GM21526 (cell line): Measurements from ENCODE around the gene MICU1.
"Not testable (repeated sequence)": the region's sequence is repeated elsewhere in the genome, so short reads cannot be mapped to it uniquely, and the experiment has no call there.

Experiments
- ATAC-seq: cut with Tn5 transposase; IDR thresholded peaks from one replicate; pipeline ENCODE4 v1.9.1; 2021; ENCODE audit warnings: moderate library complexity; ENCODE audit not compliant: unreplicated experiment, low FRiP score

MICU1 gene

DNA sequence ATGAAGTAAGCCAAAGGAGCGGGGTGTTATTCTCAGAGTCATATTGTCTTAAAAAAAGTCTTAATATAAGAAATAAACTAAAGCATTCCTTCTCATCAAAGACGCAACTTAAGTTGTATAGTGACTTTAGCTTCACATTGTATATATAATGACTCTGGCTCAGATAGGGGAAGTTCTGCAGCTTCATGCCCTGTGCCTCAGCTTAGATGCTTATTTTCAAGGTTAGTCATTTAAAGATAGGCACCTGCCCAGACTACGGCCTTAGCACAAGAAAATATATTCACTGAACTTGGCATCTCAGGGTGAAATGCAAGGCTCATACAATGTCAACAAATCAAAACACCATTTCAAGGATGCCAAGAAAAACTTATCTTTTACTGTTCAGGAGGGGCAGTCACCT lies 218.4 kb downstream of the MICU1 start:
- ATAC-seq, result no peak

DNA sequence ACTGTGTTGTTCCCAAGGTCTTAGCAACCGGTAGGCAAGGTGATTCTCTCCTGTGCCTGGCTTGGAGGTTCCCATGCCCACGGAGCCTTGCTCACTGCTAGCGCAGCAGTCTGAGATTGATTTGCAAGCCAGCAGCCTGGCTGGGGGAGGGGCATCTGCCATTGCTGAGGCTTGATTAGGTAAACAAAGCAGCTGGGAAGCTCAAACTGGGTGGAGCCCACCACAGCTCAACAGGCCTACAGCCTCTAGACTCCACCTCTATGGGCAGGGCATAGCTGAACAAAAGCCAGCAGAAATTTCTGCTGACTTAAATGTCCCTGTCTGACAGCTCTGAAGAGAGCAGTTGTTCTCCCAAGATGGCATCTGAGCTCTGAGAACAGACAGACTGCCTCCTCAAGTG lies 230.3 kb downstream of the MICU1 start:
- not testable (repeated sequence) for ATAC-seq

DNA sequence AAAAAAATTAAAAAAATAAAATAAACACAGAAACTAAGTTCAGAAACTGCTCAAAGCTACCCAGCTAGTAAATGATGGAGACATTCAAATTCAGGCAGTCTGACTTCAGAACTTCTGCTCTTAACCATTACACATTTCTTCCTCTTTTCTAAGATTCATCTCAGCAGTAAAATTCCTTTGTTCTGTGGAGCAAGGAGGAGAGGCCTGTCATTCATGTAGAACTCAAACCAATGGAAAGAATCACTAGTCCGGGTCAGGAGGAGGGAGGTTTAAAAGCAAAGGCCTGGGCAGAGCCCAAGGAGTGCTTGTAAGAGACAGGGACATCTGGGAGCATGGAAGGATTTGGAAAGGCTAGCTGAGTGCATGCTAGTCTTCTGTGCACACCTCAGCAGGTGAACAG lies 233.3 kb downstream of the MICU1 start:
- ATAC-seq, result no peak

DNA sequence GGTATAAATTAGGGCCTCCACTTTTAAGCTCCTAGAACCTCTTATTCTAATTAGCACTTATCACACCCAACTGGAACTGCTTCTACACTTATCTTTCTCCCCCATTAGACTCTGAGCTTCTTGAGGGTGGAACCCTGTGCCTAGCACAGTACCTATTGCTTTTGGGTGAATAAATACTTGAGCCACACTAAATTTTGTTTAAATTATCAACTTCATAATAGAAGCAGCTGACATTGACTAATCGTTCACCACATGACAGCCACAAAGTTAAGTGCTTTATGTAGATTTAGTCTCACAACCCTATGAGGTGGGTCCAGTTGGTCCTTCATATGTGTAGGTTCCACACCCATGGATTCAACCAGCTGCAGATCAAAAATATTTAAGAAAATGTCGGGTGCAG lies 235.1 kb downstream of the MICU1 start:
- ATAC-seq, result no peak

DNA sequence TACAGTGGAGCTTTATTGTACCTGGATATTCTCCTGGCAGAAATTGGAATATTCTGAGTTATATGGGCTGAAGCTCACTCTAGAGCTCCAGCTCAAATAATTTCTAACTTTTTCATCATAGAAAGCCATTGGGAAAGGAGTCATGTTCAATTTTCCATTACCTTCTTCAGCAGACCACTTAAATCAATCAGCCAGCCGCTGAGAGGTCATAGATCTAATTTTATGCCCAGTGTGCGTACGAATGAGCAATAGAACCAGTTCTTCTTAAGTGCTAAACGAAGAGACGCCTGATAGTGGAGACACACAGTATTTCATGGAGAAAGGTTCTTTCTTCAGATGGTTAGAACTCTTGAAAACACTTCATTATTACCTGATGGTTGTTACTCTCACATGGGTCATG lies 236.2 kb downstream of the MICU1 start:
- no peak for ATAC-seq

DNA sequence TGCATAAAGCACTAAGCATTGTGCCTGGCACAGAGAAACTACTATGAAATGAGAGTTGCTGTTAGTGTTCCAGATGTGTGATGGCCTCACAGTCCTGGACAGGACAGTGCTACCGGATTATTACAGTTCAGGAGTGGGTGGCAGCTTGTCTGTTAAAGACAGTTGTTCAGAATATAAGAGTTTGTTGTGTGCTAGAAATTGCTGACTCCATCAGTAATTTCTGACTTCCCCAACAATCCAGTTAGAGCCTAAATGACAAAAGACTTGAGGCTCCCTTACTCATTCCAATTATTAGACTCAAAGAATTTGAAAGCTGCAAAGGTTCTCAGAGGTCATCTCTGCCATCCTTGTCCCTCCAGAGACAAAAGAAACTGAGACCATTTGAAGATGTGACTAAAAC lies 236.9 kb downstream of the MICU1 start:
- ATAC-seq, result no peak

DNA sequence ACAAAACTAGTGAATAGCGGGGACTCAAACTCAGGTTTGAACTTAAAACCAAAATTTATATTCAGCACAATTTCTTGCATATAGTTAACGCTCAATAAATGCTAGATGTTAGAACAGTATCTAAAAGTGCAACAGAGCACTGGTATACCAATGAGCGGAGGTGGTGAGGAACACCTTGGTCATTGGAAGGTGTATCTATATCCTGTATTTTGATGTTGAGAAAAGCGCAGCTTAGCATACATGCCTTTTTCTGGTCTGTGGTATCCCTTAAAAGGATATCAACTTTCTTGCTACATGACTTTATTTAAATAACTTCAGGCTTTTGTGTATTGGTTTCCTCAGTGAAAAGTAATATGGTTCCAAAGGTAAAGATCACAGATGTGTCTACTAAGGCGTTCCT lies 237.8 kb downstream of the MICU1 start:
- no peak for ATAC-seq

DNA sequence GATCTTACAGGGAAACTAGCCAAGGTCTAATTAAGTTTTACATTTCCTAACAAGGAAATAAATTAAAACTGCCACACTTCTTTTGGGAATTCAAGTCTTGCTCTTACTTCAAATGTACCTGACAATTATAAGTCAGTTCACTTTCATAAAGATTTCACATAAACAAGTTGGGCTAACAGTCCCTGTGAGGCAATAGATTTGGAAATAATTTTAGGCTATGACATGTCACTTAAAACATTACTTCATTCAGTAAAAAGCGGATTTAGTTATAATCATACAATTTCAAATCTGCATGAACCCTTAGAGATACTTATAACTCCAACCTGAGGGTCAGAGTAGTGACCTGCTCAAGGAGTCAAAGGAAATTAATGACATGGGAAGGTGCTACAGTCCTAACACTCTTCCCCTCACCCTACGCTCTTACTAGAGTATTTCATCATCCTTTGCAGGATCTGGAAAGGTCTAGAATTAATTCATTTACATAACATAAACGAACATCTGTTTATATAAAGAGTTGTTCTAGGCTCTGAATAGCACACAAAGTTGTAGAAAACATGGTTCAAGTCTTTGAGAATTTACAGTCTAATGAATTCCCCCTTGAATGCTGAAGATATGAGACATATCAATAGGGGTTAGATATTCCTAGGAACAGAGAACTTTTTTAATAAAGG lies 238.8 kb downstream of the MICU1 start:
- no peak for ATAC-seq

DNA sequence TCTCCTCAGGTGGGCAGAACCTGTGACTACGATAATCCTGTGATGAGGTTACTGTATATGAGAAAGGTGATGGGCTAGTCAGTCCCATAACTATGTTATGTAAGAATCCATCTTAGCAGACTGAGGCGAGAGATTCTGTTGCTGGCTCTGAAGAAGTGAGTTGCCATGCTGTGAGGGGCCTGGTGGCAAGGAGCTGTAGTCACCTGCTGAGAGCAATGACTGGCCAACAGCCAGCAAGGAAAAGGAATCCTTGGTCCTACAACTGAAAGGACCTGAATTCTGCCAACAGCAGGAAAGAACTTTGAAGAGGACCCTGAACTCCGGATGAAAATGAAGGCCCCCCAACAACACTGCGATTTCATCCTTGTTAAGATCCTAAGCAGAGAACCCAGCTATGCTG lies 240.2 kb downstream of the MICU1 start:
- ATAC-seq, result no peak

DNA sequence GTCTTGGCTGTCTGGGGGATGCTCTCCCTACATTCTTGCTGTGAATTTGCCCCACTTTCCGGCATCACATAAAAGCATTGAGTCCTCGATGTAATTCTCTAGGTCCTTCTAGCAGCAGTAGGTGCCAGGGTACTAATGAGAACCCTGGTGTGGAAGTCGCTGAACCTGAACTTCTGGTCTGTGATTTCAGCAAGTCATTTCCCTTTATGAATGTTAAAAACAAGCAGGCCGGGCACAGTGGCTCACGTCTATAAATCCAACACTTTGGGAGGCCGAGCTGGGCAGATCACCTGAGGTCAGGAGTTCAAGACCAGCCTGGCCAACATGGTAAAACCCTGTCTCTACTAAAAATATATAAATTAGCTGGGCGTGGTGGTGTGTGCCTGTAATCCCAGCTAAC lies 240.9 kb downstream of the MICU1 start:
- ATAC-seq, result not testable (repeated sequence)

DNA sequence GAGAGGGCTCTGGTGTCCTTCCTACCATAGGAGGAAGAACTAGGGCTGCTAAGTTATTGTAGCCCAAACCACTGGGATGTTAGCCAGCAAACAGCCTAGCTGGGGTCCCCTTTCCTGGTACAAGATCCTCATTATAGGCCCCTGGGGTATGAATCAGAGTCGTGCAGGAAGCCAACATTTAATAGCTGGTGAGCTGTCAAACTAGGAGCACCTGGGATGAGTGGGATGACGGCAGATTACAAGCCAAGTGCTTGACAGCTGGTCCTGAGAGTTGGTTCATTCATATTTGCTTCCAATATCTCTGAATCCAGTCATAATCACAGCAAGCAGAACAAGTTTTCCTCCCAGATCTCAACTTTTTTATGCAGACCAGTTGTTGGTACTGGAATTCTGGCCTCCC lies 246.1 kb downstream of the MICU1 start:
- ATAC-seq, result no peak

DNA sequence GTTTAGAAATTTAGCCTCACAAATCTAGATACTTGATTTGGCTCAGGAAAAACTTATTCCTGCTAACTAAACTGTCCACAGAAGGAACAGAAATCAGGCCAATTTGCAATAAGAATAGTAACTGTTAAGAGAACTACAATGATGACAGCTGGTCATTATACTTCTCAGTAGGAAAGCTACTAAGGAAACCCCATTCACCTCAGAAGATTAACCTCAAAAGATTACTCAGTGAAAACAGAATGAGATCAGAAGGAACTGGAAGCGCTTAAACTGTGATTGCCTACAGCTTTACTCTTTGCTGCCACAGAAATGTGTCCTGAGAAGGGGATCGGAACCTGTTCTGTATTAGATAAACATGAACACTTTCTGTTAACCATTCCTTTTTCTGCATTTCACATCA lies 246.8 kb downstream of the MICU1 start:
- ATAC-seq, result no peak

DNA sequence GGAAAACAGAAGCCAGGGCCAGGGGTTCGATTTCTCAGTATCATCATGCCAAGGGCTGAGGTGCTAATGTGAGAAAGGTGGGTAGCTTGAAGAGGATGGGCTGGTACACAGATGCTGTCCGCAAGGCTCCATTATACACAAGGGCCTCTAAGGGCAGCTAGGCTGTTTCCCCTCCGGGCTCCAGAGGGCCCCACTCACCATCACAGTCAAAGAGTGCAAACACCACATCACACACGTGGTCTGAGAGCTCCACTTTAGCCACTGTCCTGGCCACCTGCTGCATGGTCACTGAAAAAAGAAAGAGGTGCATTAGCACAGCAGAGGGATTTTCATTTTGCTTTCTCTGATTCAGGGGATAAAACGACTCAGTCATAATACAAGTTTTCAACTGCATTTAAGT lies 250.3 kb downstream of the MICU1 start:
- ATAC-seq, result no peak

DNA sequence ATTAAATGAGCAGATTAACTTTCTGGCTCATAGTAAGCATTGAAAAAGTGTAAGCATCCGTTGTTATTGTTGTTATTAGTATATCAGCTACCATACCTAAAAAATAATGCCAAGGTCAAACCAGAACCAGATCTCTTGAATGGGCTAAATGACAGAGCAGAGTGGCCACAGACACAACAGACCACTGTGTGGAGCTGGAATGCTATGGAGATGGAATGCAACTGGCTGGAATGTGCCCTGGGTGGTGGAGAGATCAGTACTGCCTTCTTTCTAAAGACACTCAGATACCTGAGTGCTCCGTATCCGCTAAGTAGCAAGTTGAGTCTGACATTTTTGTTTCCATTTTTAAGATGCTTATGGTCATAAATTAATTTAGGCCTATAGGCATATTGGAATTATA lies 250.7 kb downstream of the MICU1 start:
- ATAC-seq, result no peak

DNA sequence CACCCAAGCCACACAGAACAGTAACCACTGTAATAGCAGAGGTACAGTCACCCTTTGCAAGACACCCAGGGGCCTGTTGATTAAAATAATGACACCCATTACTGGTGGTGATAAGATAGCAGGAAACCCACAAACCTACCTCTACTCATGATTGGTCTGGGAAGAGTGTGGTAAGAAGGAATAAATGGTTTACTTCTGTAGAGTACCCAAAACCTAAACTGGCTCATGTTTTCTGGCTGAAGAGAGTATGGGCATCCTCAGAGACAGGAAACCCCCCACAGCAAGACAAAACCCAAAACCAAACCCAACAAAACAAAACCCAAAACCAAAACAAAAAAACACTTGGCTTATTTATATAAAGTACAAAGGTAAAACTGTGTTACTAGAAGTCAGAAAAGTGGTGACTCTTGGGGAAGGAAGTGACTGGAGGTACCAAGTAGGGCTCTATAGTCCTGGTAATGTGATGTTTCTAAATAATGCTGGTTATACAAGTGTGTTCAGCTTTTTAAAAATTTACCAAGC lies 255.6 kb downstream of the MICU1 start:
- ATAC-seq, result no peak

DNA sequence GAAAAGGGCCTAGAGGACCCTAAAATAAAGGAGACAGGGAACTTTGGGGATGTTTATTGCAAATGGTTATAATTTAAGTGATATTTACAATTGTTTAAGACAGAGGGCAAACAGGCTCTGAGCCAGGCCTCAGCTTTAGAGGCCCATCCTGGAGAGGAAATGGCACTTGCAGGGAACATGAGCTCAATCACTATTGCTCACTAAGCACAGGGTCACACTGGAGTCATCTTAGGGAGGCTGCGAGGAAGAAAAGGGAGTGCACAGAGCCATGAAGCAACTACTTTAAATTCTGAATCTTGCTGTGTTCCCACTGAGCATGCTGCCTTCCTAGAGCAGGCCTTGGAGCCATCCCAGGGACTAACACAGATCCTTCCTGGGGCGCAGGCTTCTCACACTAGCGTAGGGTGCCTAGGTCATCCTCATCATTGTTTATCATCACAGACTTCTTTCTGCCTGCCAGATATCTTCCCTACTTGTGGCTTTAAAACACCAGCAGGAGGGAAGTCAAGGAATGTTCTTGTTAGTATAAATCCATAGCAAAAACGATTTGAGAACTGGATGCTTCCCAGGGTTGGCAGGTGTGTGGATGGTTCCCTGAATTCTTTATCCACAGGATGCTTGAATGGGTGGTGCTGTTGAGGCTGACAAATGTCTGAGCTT lies 258.4 kb downstream of the MICU1 start:
- no peak for ATAC-seq

DNA sequence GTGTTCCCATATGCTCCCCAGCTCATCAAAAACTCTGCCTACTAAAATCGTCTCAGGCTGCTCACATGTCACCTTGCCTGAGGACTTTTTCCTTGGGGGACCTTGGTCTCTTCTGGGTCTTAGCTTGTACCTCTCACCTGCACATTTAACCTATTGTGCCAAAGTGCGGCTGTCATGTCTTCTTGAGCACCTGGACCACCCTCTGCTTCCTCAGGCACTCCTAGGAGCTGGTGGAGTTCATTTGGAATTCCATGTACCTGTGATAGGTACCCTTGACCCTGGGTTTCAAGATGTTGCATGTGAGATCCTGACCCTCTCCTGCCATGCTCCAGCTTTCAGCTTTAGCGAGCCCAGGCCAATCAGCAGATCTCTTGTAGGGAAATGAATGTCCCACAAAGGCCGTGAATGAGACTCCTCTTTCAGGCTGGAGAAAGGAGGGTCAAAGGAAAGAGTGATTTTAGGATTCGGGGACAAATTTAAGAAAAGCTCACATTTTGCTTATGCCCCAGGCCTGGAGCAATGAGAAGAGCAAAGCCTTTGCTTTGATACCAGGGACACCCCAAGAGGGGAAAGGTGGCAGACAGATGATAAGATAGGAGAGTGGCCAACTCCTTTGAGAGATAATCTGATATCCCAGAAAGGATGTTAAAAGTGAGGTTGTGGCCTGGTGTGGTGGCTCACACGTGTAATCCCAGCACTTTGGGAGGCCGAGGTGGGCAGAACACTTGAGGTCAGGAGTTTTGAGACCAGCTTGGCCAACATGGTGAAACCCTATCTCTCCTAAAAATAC lies 260.6 kb downstream of the MICU1 start:
- ATAC-seq, result no peak

DNA sequence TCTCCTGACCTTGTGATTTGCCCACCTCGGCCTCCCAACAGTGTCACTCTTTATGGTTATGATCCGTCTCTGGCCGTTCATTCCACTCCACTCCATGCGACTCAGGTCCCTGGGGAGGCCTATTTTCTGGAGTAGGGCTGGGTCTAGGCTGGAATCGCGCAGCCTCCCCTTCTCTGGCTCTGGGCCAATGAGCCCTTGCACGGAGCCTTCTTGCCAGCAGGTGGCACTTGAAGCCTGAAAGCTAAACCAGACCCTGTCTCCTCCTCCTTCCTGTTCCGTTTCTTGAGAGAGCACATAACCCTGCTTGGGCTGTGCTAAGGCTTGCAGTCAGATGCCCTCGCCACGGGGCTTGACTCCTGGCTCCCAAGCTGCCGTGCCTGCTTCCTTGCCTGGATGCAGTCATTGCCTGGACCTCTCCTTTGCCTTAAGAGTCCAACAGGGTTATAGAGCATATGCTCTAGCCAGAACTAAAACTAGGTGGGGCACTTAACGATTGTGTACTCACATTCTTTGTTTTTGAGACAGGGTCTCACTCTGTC lies 261.6 kb downstream of the MICU1 start:
- ATAC-seq, result peak; percentile 88

DNA sequence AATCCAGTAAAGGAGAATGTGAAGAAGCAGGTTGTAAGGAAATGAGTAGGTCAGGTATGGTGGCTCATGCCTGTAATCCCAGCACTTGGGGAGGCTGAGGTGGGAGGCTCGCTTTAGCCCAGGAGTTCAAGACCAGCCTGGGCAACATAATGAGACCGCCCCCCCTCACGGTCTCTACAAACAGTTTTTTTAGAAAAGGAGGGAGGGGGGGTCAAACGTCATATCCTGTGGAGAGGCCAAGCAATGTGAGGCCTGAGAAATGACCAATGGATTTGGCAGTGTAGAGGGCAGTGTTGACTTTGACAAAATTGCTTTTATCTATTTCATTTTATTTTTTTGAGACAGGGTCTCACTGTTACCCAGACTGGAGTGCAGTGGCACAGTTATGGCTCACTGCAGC lies 268.9 kb downstream of the MICU1 start:
- ATAC-seq, result no peak

DNA sequence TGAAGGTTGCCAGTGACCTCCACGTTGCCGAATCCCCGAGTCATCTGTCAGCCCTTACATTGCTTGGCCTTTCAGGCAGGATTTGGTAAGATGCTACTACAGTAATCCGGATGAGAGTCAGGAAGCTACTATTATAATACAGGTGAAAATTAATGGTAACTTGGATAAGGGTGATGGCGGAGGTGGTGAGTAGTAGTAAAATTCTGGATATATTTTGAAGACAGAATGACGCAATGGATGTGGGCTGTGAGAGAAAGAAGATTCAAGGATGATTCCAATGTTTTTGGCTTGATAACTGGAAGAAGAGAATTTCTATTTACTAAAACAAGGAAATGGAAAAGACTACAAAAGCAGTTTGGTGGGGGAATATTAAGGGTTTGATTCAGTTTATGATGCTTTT lies 269.8 kb downstream of the MICU1 start:
- no peak for ATAC-seq

DNA sequence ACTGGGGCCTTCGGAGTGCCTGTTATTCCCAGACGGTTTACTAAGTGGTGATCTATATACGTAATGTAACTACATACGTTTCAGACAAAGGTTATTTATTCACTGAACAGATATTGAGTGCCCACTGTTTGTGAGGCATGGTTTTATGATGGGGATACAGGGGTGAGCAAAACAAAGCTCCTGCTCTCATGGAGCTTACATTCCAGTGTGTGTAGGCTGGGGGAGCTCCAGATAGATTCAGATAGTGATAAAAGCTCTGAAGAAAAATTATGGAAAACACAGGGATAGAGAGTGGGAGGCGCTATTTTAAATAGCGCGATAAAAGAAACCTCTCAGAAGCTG lies 270.7 kb downstream of the MICU1 start:
- ATAC-seq, result no peak
